ENCODE measurements around the gene AACS. TPM values are rescaled to one million over a fixed set of nuclear protein-coding genes. Genes with fewer than 3 reads are reported as not detected.

AACS gene
- total RNA-seq, 1 experiment from 2014 or later: 20.1 TPM

- no peaks in the 10 kb centered on the region for H3K4me1 ChIP-seq (ENCODE audit: insufficient read depth, low read length, poor library complexity, severe bottlenecking)
- no peak for TF ChIP-seq EZH2 (IDR thresholded peaks at IDR 0.05; ENCODE audit: borderline replicate concordance, low read depth, low read length, poor library complexity, severe bottlenecking)
- no peak for TF ChIP-seq CTCF (conservative IDR thresholded peaks at IDR 0.05; ENCODE audit: low read depth, low read length)
- DNase-seq (ENCODE audit: low spot score): no peak
- no TSS peak for BruUV-seq (replicated peaks)
- no peak overlapping the region for H3K4me3 ChIP-seq (ENCODE audit: low read depth, low read length, poor library complexity, severe bottlenecking)
- intact Hi-C loops (cut with micrococcal nuclease; ENCODE audit: unreplicated experiment): no loop called here
- CTCF ChIA-PET: no interaction called here
- H3K27me3 ChIP-seq (replicated peaks; ENCODE audit: insufficient read depth, low read depth, low read length, poor library complexity): no peaks in the 10 kb centered on the region
- H3K27ac ChIP-seq (ENCODE audit: low read depth, low read length, poor library complexity, severe bottlenecking): no peak overlapping the region
- POLR2A ChIA-PET (ENCODE audit: low non-redundant PET): interaction anchor here (0.6 kb wide), 1 partner anchor 13 kb away, joined by 4 read pairs; no protein-coding TSS in a partner anchor
- H3K36me3 ChIP-seq (ENCODE audit: insufficient read depth, low read length, poor library complexity, severe bottlenecking): no peaks in the 10 kb centered on the region
- no peaks in the 10 kb centered on the region for H3K9me3 ChIP-seq (ENCODE audit: low read depth, low read length, poor library complexity, severe bottlenecking)
These were observed 95.2 kb downstream of the AACS start for GRCh38 chr12:125160281-125160955.

GRCh38 chr12:125161712-125162022 lies 96.4 kb downstream of the AACS start:
- intact Hi-C loops (cut with micrococcal nuclease; ENCODE audit: unreplicated experiment): no loop called here

GRCh38 chr12:125162489-125163028 lies 97.3 kb downstream of the AACS start:
- POLR2A ChIA-PET (ENCODE audit: low non-redundant PET): no interaction called here
- Histone ChIP-seq H3K27me3 (replicated peaks; ENCODE audit: insufficient read depth, low read depth, low read length, poor library complexity) (no peaks in the 10 kb centered on the region), H3K9me3 (ENCODE audit: low read depth, low read length, poor library complexity, severe bottlenecking) (no peaks in the 10 kb centered on the region), H3K36me3 (ENCODE audit: insufficient read depth, low read length, poor library complexity, severe bottlenecking) (no peaks in the 10 kb centered on the region), H3K4me3 (ENCODE audit: low read depth, low read length, poor library complexity, severe bottlenecking) (no peak overlapping the region), H3K27ac (ENCODE audit: low read depth, low read length, poor library complexity, severe bottlenecking) (no peak overlapping the region), H3K4me1 (ENCODE audit: insufficient read depth, low read length, poor library complexity, severe bottlenecking) (no peaks in the 10 kb centered on the region)
- no peak for TF ChIP-seq EZH2 (IDR thresholded peaks at IDR 0.05; ENCODE audit: borderline replicate concordance, low read depth, low read length, poor library complexity, severe bottlenecking)
- TF ChIP-seq CTCF (conservative IDR thresholded peaks at IDR 0.05; ENCODE audit: low read depth, low read length): no peak
- CTCF ChIA-PET: no interaction called here
- intact Hi-C loops (cut with micrococcal nuclease; ENCODE audit: unreplicated experiment): no loop called here
- DNase-seq (ENCODE audit: low spot score): no peak
- no TSS peak for BruUV-seq (replicated peaks)

More at GRCh38 chr12:125161712-125162022, 96.4 kb downstream of the AACS start:
- Histone ChIP-seq H3K4me1 (ENCODE audit: insufficient read depth, low read length, poor library complexity, severe bottlenecking) (no peaks in the 10 kb centered on the region), H3K9me3 (ENCODE audit: low read depth, low read length, poor library complexity, severe bottlenecking) (no peaks in the 10 kb centered on the region), H3K27ac (ENCODE audit: low read depth, low read length, poor library complexity, severe bottlenecking) (no peak overlapping the region), H3K27me3 (replicated peaks; ENCODE audit: insufficient read depth, low read depth, low read length, poor library complexity) (no peaks in the 10 kb centered on the region), H3K4me3 (ENCODE audit: low read depth, low read length, poor library complexity, severe bottlenecking) (no peak overlapping the region), H3K36me3 (ENCODE audit: insufficient read depth, low read length, poor library complexity, severe bottlenecking) (no peaks in the 10 kb centered on the region)
- no peak for TF ChIP-seq EZH2 (IDR thresholded peaks at IDR 0.05; ENCODE audit: borderline replicate concordance, low read depth, low read length, poor library complexity, severe bottlenecking)
- TF ChIP-seq CTCF (conservative IDR thresholded peaks at IDR 0.05; ENCODE audit: low read depth, low read length): no peak
- DNase-seq (ENCODE audit: low spot score): no peak
- POLR2A ChIA-PET (ENCODE audit: low non-redundant PET): no interaction called here
- BruUV-seq (replicated peaks): no TSS peak
- CTCF ChIA-PET: no interaction called here
